Kidney (tissue), 14 donors: ENCODE data around the gene FKBP8. TPM values are rescaled to one million over a fixed set of nuclear protein-coding genes. Genes with fewer than 3 reads are reported as not detected.

Source experiments
- DNase-seq, 5 donors: peaks; one replicate each; pipeline ENCODE4 v3.0.0-alpha.2; 2013 to 2020
- FAIRE-seq: peaks from 2 replicates; lab custom pipeline; 2012; peaks lifted over from hg19 to GRCh38; lab: Jason Lieb, UNC
- H3K27ac ChIP-seq, 2 donors: one replicate each; pipeline ENCODE4 v1.7.0; 2013; ENCODE audit warnings: low read depth in 2 of 2, low read length in 2 of 2, inconsistent platforms in 1 of 2
- H3K27me3 ChIP-seq: one replicate; pipeline ENCODE4 v1.7.1; 2013; ENCODE audit warnings: low read length, inconsistent platforms; ENCODE audit not compliant: control insufficient read depth, insufficient read depth
- H3K36me3 ChIP-seq, 3 donors: one replicate each; pipeline versions ENCODE4 v1.7.0 to v1.7.1; 2013; ENCODE audit warnings: low read length in 3 of 3, control low read depth in 1 of 3, inconsistent platforms in 1 of 3; ENCODE audit not compliant: insufficient read depth in 3 of 3, control insufficient read depth in 2 of 3
- H3K4me1 ChIP-seq, 3 donors: one replicate each; pipeline versions ENCODE4 v1.7.0 to v1.7.1; 2013; ENCODE audit warnings: low read length in 3 of 3, inconsistent platforms in 1 of 3, low read depth in 1 of 3; ENCODE audit not compliant: control insufficient read depth in 2 of 3, insufficient read depth in 2 of 3
- H3K4me3 ChIP-seq, 3 donors: one replicate each; pipeline versions ENCODE4 v1.7.0 to v1.8.1; 2013; ENCODE audit warnings: low read length in 3 of 3, control low read depth in 1 of 3, inconsistent platforms in 1 of 3
- H3K9ac ChIP-seq, 3 donors: one replicate each; pipeline versions ENCODE4 v1.7.0 to v1.7.1; 2013; ENCODE audit warnings: low read length in 3 of 3, control low read depth in 1 of 3, inconsistent platforms in 1 of 3
- H3K9me3 ChIP-seq, 3 donors: one replicate each; pipeline versions ENCODE4 v1.7.0 to v1.7.1; 2013; ENCODE audit warnings: low read length in 3 of 3, control low read depth in 1 of 3, inconsistent platforms in 1 of 3; ENCODE audit not compliant: control insufficient read depth in 2 of 3, insufficient read depth in 1 of 3
- intact Hi-C: fragments of 100-400 bp; cut with DNase I; formaldehyde crosslinking; loops from one replicate; pipeline ENCODE4 v1.11.1; 2022
- polyA plus RNA-seq: library from polyadenylated mRNA; stranded (reverse); fragments of 350-450 nt; fragmentation: Illumina TruSeq; extraction: RNeasy Lipid Tissue Mini Kit (QIAGEN cat#74804); gene quantifications from one replicate; pipeline ENCODE4 v1.2.3, GENCODE V29; 2014; ENCODE audit warnings: low read depth, low replicate concordance; ENCODE audit not compliant: insufficient read depth
- total RNA-seq: library from RNA; stranded (reverse); fragmentation: NEBNext Ultra II Directional; extraction: Animal tissue kit (Norgen Biotek cat#: 25700); gene quantifications from one replicate; pipeline ENCODE4 v1.2.1, GENCODE V29; 2021
- TF ChIP-seq, protein P1 (sequence below): IDR thresholded peaks from 3 replicates; pipeline ENCODE4 v1.5.1; 2012; ENCODE audit warnings: mild to moderate bottlenecking, moderate library complexity, borderline replicate concordance; ENCODE audit not compliant: insufficient read depth; ENCODE audit errors: extremely low read depth
- donor health status: control.
- donor health status: control.
- donor health status: control.
- donor health status: control.
- donor health status: control.
- donor health status: DM: yes; HTN: yes; CAD: no.
- donor health status: Normal renal cell carcinoma (clear cell type).

Gene FKBP8
- total and polyA plus RNA-seq, 2 donors from 2014 or later: 207 to 314 TPM

DNA sequence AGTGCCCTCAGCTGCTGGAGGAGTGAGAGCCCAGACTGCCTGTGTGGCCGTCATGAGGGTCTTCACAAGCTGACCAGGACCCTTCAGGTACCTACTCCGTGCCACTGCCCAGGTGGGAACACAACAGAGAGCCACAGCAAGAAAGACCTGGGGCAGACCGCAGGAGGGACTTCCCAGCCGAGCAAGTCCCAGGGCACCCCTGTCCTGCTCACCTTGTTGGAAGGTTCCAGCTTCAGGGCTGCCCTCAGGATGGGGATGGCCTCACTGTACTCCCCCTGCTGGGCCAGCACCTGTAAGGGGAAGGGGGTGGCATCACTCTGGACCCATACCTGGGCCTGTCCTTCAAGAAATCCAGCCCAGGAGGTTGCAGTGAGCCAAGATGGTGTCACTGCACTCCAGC lies 10.3 kb downstream of the FKBP8 start:
- no peaks in the 10 kb centered on the region for H3K4me1 ChIP-seq
- intact Hi-C loops: no loop called here
- H3K27me3 ChIP-seq: no peaks in the 10 kb centered on the region
- DNase-seq (no peak), FAIRE-seq (no peak)
- peaks cover 2 to 29% (median 12%) of the 10 kb centered on the region in 3 donors for H3K36me3 ChIP-seq
- H3K9me3 ChIP-seq: no peaks in the 10 kb centered on the region
- H3K9ac ChIP-seq: no peak overlapping the region
- no peak overlapping the region for H3K27ac ChIP-seq
- no peak overlapping the region for H3K4me3 ChIP-seq
- TF ChIP-seq, protein P1, sequence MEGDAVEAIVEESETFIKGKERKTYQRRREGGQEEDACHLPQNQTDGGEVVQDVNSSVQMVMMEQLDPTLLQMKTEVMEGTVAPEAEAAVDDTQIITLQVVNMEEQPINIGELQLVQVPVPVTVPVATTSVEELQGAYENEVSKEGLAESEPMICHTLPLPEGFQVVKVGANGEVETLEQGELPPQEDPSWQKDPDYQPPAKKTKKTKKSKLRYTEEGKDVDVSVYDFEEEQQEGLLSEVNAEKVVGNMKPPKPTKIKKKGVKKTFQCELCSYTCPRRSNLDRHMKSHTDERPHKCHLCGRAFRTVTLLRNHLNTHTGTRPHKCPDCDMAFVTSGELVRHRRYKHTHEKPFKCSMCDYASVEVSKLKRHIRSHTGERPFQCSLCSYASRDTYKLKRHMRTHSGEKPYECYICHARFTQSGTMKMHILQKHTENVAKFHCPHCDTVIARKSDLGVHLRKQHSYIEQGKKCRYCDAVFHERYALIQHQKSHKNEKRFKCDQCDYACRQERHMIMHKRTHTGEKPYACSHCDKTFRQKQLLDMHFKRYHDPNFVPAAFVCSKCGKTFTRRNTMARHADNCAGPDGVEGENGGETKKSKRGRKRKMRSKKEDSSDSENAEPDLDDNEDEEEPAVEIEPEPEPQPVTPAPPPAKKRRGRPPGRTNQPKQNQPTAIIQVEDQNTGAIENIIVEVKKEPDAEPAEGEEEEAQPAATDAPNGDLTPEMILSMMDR: no peak

DNA sequence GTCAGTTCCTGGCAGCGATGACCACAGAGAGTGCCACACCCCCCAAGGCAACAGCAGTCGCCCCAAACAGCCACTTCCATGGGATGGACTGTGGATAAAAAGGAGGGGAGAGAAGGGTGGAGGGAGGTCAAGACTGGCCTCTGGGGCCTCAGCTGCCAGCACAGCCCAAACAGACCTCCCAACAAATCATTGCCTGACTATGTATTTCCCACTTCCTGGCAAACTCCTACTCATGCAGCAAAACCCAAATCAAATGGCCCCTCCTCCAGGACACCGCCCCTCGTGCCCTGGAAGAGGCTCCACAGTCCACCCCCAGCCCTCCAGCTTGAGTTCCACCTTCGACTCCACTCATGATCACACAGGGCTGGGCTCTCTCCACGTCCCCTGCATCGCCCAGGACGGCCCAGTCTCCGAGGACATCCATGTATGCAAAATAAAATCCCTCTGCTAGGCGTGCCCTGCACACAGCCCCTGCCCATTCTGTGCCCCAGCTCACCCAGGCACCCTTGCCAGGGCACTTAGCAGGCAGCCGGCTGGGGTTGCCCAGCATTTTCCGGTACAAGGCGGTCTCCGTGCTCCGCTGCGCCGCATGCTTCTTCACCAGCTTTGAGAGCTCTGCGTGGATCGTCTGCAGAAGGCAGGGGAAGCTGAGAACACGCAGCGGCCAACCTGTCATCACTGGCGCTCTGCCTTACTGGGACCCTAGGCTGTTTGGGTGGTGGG lies 11.0 kb downstream of the FKBP8 start:
- Histone ChIP-seq H3K4me3 (no peak overlapping the region), H3K36me3 (peaks cover 2 to 25% (median 12%) of the 10 kb centered on the region in 3 donors), H3K4me1 (no peaks in the 10 kb centered on the region), H3K9me3 (no peaks in the 10 kb centered on the region), H3K27me3 (no peaks in the 10 kb centered on the region), H3K27ac (no peak overlapping the region), H3K9ac (no peak overlapping the region)
- TF ChIP-seq, protein P1: no peak
- DNase-seq: no peak
- FAIRE-seq: no peak
- intact Hi-C loops: no loop called here

DNA sequence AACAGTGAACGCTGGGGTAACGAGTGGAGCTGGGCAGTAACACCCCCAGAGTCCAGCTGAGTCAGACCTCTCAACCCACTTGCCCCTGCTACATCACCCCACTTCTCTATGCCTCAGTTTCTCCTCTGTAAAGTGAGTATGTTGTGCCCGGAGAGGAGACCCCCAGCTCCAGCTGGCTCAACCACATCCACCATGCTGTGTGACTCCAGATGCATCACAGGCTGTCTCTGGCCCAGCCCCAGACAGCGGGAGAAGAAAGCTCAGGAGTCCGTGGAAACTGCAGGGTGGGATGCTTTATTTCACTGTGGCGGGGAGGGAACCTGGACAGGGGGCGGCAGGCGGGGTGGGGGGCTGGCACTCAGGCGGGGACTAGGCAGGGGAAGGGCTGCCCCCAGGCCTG lies 11.9 kb downstream of the FKBP8 start:
- Histone ChIP-seq H3K36me3 (peaks cover under 1 to 21% (median 12%) of the 10 kb centered on the region in 3 donors), H3K4me3 (no peak overlapping the region), H3K27me3 (no peaks in the 10 kb centered on the region), H3K27ac (no peak overlapping the region), H3K9ac (no peak overlapping the region), H3K4me1 (no peaks in the 10 kb centered on the region), H3K9me3 (no peaks in the 10 kb centered on the region)
- intact Hi-C loops: no loop called here
- DNase-seq: no peak
- no peak for FAIRE-seq
- TF ChIP-seq, protein P1: no peak
